OCI-LY7 (cell line): Measurements from ENCODE around the gene DCPS.

ENCODE experiments used
- EZH2phosphoT487 ChIP-seq: fragments of 200-600 bp; sonication (generic); IDR thresholded peaks from 2 replicates; pipeline ENCODE4 v1.6.1; 2018; ENCODE audit warnings: low read depth, borderline replicate concordance, mild to moderate bottlenecking, mixed run types, antibody characterized with exemption, low read length, moderate library complexity, mixed read lengths
- TF ChIP-seq, protein P1 (sequence below): fragments of 200-600 bp; sonication (generic); conservative IDR thresholded peaks from 2 replicates; pipeline ENCODE4 v1.5.1; 2014; ENCODE audit warnings: mild to moderate bottlenecking, antibody characterized with exemption, low read length, moderate library complexity, mixed read lengths

DNA sequence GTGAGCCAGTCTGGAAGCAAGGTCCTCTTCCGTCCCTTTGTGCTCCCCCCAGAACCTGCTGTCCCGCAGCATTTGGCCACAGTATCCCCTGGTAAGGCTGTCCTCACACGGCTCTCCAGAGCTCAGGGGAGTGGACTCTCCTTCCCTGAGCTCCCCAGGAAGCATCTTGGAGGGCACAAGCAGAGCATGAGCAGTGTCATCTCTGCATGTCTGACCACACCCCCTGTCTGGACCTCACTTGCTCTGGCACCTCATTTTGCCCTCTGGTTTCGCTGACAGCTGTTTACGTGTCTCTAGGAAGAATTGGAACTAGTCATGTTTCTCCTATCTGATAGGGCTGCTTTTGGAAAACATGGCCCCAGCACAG is 15.5 kb downstream of the DCPS start:
- TF ChIP-seq, protein P1, sequence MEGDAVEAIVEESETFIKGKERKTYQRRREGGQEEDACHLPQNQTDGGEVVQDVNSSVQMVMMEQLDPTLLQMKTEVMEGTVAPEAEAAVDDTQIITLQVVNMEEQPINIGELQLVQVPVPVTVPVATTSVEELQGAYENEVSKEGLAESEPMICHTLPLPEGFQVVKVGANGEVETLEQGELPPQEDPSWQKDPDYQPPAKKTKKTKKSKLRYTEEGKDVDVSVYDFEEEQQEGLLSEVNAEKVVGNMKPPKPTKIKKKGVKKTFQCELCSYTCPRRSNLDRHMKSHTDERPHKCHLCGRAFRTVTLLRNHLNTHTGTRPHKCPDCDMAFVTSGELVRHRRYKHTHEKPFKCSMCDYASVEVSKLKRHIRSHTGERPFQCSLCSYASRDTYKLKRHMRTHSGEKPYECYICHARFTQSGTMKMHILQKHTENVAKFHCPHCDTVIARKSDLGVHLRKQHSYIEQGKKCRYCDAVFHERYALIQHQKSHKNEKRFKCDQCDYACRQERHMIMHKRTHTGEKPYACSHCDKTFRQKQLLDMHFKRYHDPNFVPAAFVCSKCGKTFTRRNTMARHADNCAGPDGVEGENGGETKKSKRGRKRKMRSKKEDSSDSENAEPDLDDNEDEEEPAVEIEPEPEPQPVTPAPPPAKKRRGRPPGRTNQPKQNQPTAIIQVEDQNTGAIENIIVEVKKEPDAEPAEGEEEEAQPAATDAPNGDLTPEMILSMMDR = no peak
- no peak for TF ChIP-seq EZH2phosphoT487
